ENCODE results near the gene HPSE2.
"Not testable (repeated sequence)": the region's sequence is repeated elsewhere in the genome, so short reads cannot be mapped to it uniquely, and the experiment has no call there.

Gene HPSE2

DNA sequence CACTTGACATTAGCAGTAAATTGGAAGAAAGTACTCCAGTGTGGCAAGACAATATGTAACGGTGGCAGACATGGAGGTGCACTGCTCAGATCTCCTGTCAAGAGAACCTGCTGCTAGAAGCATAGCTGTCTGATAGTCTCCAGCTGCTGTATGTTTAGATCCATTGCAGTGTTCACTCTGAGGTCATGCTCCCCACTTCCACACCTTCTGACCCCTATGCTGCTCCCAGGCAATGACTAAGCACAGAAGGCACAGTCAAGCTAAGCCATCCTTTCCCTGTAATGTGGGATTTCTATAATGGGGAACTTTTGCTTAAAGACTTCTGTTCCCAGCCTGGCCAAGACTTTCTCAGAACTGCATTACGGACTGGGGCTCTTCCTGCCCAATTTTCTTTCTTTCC, 315.8 kb downstream of the HPSE2 start:
- DNase-seq (ENCODE audit: low read depth), result no peak

GRCh38 chr10:98917828-98918227, 317.8 kb downstream of the HPSE2 start:
- no peak for DNase-seq (ENCODE audit: low read depth)

DNA sequence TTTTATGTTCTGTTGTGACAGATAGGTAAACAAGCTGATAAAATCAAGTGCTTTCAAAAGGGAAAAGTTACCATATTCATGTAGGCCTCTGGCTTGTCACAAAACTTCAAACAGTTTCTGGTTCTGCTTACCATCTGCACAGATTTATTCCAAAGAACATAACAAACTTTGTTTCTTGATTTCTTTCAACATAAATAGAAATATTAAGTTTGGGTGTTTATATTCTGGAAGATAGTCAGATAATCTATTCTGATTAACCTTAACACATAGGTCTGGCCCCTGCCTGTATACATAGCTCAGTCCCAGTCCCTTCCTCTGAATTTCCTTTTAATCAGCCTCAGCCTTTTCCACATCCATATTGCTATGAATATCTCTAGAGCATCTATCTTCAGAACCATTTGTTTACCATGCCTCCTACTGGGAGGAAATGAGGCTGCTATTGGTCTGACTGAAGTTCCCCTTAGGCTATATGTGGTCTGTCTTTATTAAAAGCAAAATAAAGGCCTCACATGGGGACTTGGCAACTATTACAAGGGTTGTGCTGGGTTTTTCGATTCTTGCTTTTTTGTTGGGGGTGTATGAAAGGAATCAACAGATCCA, 319.0 kb downstream of the HPSE2 start:
- DNase-seq (ENCODE audit: low read depth), result no peak

DNA sequence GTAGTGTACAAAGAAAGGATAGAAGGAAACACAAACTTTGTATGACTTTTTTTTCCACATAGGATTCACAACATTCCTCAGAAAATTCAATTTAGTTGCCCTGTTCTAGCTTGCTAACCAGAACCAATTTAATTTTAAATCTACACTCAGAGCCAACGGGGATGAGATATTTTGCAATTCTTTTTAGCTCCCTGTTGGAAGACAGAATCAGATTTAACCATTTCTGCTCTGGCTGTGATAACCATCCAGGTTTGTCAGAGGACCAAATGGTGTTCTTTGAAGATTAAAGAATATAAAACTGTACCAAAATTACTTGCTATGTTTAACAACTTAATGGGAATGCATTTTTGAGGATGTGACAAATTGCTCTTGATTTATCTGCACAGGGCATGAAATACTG, 319.7 kb downstream of the HPSE2 start:
- DNase-seq (ENCODE audit: low read depth), result no peak

GRCh38 chr10:98910546-98910945, 325.1 kb downstream of the HPSE2 start:
- DNase-seq (ENCODE audit: low read depth), result no peak

- DNase-seq (ENCODE audit: low read depth), result no peak
These were observed 325.6 kb downstream of the HPSE2 start for GRCh38 chr10:98910048-98910447.

GRCh38 chr10:98908868-98909267, 326.8 kb downstream of the HPSE2 start:
- no peak for DNase-seq (ENCODE audit: low read depth)

DNA sequence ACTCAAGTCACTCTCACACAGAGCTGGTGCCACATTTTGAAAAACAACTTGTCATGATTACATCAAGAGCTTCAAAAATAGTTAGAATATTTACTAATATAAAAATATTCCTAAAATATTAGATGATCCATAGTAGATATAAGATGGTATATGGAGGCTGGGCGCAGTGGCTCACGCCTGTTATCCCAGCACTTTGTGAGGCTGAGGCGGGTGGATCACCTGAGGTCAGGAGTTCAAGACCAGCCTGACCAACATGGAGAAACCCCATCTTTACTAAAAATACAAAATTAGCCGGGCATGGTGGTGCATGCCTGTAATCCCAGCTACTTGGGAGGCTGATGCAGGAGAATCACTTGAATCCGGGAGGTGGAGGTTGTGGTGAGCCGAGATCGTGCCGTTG, 327.4 kb downstream of the HPSE2 start:
- not testable (repeated sequence) for DNase-seq (ENCODE audit: low read depth)

GRCh38 chr10:98901441-98902110, 334.1 kb downstream of the HPSE2 start:
- no peak for DNase-seq (ENCODE audit: low read depth)

GRCh38 chr10:98899018-98899417, 336.6 kb downstream of the HPSE2 start:
- no peak for DNase-seq (ENCODE audit: low read depth)

GRCh38 chr10:98892523-98892922, 343.1 kb downstream of the HPSE2 start:
- DNase-seq (ENCODE audit: low read depth), result no peak

DNA sequence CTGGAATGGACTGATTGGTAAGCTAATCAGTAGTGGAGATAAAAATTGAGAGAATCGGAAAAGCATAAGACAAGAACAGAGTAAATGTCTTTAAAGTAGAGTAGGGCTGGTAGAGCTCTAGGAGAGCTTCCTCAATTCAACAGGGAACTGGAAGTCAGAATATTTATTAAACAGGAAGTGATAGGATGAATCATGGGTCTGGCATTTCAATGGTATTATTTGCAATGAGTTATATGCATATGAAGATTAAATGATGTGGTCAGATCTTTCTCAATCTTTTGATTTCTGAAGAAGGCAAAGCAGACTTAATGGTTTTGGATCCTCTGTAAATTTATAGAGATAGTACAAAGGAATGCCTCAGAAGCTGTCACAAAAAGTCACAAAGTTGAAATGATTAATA, 349.0 kb downstream of the HPSE2 start:
- no peak for DNase-seq (ENCODE audit: low read depth)

DNA sequence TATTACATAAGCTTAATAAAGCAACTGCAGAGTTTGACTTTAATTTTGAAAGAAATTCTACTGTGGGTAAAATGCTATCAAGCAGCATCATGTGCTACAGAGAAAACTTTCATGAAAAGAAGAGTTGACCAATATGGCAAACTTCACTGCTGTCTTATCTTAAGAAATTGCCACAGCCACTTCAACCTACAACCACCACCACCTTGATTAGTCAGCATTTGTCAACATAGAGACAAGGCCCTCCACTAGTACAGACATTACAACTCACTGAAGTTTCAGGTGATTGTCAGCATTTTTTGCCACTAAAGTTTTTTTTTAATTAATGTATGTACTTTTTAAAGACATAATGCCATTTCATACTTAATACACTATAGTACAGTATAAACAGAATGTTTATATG, 350.3 kb downstream of the HPSE2 start:
- DNase-seq (ENCODE audit: low read depth), result no peak

DNA sequence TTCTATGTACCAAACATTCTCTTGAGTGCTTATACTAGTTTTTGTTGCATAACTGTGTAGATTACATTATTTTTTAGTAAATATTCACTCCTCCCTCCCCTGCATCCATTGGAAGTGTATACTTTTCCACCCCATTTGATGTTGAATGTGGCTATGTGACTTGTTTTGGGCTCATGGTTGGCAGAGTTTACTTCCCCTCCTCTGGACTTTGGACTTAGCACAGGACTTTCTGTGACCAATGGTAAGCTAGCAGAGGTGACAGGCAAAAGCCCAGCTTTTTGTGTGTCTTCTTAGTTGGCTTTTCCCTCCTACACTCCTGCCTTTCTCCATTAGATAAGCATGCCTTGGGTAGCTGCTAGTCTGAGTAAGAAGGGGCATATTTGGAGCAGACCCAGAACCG, 353.9 kb downstream of the HPSE2 start:
- no peak for DNase-seq (ENCODE audit: low read depth)

DNA sequence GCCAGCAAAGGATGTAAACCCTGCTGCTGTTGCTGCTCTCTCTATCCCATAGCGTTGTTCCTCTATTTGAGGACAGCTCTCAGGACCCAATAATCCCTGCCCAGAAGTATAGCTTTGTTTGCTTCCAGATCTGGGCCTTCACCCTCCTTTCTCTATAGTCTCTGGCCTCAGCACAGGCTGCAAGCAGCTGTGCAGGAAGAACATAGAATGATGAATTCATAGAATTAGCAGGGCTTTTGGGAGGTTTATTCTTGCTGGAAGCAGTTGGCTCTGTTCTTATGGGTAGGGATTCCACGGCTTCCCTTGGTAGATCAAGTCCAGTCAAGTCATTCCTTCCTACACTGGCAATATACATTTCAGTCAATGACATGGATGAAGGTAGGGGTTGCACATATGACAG, 354.7 kb downstream of the HPSE2 start:
- no peak for DNase-seq (ENCODE audit: low read depth)

DNA sequence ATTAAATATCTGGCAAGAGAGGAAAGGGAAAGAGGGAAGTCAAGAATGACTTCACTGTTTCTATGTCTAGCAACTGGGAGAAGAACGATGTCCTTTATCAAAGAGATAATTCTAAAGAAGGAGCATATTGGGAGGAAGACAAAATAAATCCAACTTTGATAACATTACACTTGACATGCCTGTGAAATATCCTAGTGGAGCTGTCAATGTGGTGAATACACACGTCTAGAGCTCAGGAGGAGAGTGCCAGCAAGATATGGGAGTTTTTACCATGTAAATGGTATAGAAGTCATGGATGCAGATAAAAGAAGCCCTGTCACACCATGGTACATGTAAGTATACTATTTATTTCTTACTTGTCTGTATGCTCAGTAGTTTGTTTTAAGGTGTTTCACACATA, 356.7 kb downstream of the HPSE2 start:
- no peak for DNase-seq (ENCODE audit: low read depth)

DNA sequence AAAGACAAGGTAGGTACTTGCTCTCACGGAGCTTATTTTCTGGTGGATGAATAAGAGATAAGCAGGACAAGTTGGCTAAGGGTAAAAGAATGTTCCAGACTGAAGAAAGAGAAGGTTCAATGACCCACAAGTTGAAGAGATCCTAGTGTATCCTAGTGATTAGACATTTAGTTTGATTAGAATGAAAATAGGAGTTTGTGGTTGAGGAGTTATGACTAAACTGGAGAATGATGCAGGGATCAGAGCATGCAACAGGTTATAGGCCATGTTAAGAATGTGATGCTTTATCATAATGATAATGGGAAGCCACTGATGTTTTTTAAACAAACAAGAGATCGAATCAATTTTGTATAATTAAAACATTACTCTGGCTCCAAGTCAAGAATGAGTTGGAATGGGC, 357.2 kb downstream of the HPSE2 start:
- DNase-seq (ENCODE audit: low read depth), result peak; percentile 11

GRCh38 chr10:98861962-98862361, 373.7 kb downstream of the HPSE2 start:
- no peak for DNase-seq (ENCODE audit: low read depth)

GRCh38 chr10:98858525-98858924, 377.1 kb downstream of the HPSE2 start:
- DNase-seq (ENCODE audit: low read depth), result no peak

GRCh38 chr10:98855403-98856189, 380.1 kb downstream of the HPSE2 start:
- no peak for DNase-seq (ENCODE audit: low read depth)

DNA sequence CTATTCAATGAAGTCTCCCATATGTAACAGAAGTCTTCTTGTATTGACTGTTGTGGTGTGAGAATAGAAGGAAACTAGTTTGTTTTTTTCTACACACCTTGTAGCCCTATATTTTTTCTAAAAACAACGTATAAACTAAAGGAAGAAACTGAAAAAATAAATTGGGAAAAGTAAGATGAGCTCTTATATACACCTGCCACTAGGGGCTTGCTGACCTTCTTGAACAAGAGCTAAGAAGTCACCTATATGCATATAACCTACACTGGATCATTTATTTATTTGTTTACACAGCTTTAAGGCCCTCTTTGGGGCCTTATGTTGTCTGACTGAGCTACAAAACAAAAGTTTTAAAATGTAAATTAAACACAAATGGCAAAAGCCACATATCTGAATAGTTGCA, 383.0 kb downstream of the HPSE2 start:
- no peak for DNase-seq (ENCODE audit: low read depth)

- no peak for DNase-seq (ENCODE audit: low read depth)
These were observed 387.3 kb downstream of the HPSE2 start for GRCh38 chr10:98848361-98848760.

DNA sequence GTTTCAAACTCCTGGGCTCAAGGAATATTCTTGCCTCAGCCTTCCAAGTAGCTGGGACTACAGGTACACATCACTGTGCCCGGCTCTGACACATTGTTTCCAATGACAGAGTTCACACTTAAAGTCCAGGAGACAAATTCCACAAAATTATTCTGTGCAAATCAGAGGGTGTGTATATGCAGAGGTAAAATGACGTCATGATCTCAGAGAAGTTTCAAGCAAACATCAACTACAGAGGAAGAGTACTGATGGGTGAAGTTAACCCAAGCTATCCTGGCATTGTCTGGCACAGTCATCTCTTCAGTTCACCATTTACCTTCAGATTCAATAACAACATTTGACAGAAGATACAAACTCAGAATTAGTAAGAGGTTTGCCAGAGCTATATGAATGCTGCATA, 388.9 kb downstream of the HPSE2 start:
- DNase-seq (ENCODE audit: low read depth), result no peak
